ENCODE data around the gene MRPS18A. TPM values are rescaled to one million over a fixed set of nuclear protein-coding genes. Genes with fewer than 3 reads are reported as not detected.

Gene MRPS18A
- total and polyA plus RNA-seq, 9 of the 15 experiments (the other 6 are each of a cell fraction or from before 2014, with no cell fraction given): 87.5 to 243 (median 125) TPM

- TF ChIP-seq, protein P1, sequence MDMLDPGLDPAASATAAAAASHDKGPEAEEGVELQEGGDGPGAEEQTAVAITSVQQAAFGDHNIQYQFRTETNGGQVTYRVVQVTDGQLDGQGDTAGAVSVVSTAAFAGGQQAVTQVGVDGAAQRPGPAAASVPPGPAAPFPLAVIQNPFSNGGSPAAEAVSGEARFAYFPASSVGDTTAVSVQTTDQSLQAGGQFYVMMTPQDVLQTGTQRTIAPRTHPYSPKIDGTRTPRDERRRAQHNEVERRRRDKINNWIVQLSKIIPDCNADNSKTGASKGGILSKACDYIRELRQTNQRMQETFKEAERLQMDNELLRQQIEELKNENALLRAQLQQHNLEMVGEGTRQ (CRISPR knock-in tag; IDR thresholded peaks at IDR 0.05): no peak
- TF ChIP-seq FOXK2 (conservative IDR thresholded peaks at IDR 0.05 in 1 of 2, IDR thresholded peaks at IDR 0.05 in 1 of 2; ENCODE audit: low read depth in 2 of 2): peak; percentile 18 to 66; a peak in 3 of 4 replicates
- 0 out of 2 replicates have a peak, but pooled peaks have one; percentile 10 for TF ChIP-seq ZNF3 (CRISPR knock-in tag; IDR thresholded peaks at IDR 0.05)
- TF ChIP-seq CBFA2T2 (conservative IDR thresholded peaks at IDR 0.05): no peak
- 0 out of 2 replicates have a peak, but pooled peaks have one; percentile 61 for TF ChIP-seq ZNF655 (CRISPR knock-in tag; IDR thresholded peaks at IDR 0.05)
- no peak for TF ChIP-seq NUFIP1 (IDR thresholded peaks at IDR 0.05; ENCODE audit: partially characterized antibody)
- no peak for TF ChIP-seq ZNF695 (CRISPR knock-in tag; IDR thresholded peaks at IDR 0.05)
- no peak for TF ChIP-seq PHF21A (IDR thresholded peaks at IDR 0.05; ENCODE audit: borderline replicate concordance, low read depth)
- TF ChIP-seq LEF1 (IDR thresholded peaks at IDR 0.05): peak; percentile 9; the same call in 1 of the 2 replicates
- TF ChIP-seq ARID2 (IDR thresholded peaks at IDR 0.05): no peak
- TF ChIP-seq, protein P2, sequence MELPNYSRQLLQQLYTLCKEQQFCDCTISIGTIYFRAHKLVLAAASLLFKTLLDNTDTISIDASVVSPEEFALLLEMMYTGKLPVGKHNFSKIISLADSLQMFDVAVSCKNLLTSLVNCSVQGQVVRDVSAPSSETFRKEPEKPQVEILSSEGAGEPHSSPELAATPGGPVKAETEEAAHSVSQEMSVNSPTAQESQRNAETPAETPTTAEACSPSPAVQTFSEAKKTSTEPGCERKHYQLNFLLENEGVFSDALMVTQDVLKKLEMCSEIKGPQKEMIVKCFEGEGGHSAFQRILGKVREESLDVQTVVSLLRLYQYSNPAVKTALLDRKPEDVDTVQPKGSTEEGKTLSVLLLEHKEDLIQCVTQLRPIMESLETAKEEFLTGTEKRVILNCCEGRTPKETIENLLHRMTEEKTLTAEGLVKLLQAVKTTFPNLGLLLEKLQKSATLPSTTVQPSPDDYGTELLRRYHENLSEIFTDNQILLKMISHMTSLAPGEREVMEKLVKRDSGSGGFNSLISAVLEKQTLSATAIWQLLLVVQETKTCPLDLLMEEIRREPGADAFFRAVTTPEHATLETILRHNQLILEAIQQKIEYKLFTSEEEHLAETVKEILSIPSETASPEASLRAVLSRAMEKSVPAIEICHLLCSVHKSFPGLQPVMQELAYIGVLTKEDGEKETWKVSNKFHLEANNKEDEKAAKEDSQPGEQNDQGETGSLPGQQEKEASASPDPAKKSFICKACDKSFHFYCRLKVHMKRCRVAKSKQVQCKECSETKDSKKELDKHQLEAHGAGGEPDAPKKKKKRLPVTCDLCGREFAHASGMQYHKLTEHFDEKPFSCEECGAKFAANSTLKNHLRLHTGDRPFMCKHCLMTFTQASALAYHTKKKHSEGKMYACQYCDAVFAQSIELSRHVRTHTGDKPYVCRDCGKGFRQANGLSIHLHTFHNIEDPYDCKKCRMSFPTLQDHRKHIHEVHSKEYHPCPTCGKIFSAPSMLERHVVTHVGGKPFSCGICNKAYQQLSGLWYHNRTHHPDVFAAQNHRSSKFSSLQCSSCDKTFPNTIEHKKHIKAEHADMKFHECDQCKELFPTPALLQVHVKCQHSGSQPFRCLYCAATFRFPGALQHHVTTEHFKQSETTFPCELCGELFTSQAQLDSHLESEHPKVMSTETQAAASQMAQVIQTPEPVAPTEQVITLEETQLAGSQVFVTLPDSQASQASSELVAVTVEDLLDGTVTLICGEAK (IDR thresholded peaks at IDR 0.05): peak; percentile 47; the same call in 1 of the 2 replicates
- TF ChIP-seq, protein P2 (CRISPR knock-in tag; IDR thresholded peaks at IDR 0.05): no peak
- TF ChIP-seq POLR2H (tag; IDR thresholded peaks at IDR 0.05; ENCODE audit: low read depth): no peak
- TF ChIP-seq HMG20B (CRISPR knock-in tag; IDR thresholded peaks at IDR 0.05): no peak
- no peak for TF ChIP-seq TCF7 (IDR thresholded peaks at IDR 0.05; ENCODE audit: borderline replicate concordance)
- TF ChIP-seq HDAC3 (IDR thresholded peaks at IDR 0.05; ENCODE audit: borderline replicate concordance, partially characterized antibody): no peak
- peak; percentile 74 for TF ChIP-seq PTTG1 (tag; IDR thresholded peaks at IDR 0.05; ENCODE audit: low read depth)
- no peak for TF ChIP-seq NR2F6 (CRISPR knock-in tag; IDR thresholded peaks at IDR 0.05)
Measured at GRCh38 chr6:43627008-43627825, 60.4 kb downstream of the MRPS18A start (continued).
